ENCODE results near the gene STAT1.

The STAT1 gene

DNA sequence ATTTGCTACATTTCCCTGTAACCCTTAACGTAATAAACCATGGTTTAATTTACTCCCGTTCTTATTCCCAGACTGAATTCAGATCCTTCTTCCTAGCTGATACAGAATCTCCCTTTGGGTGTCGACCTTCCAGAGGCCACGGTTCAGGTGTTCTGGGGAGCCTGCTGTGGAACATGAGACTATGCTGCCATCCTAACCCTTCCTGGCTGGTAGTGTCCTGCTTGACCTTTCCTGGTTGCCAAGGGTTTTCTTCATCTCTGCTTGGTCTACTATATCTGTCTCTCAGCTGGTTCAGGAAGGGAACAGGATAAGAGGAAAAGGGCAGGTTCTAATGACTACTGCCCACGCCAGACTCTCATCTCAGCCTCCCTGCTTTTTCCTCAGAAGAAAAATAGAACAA, 36.5 kb downstream of the STAT1 start:
- no peak overlapping the region for H3K27ac ChIP-seq (ENCODE audit: low read depth, low read length)
- H3K4me1 ChIP-seq (ENCODE audit: insufficient read depth, low read length), result no peaks in the 10 kb centered on the region
- H3K36me3 ChIP-seq (ENCODE audit: insufficient read depth, low read length), result peaks cover 94% of the 10 kb centered on the region

DNA sequence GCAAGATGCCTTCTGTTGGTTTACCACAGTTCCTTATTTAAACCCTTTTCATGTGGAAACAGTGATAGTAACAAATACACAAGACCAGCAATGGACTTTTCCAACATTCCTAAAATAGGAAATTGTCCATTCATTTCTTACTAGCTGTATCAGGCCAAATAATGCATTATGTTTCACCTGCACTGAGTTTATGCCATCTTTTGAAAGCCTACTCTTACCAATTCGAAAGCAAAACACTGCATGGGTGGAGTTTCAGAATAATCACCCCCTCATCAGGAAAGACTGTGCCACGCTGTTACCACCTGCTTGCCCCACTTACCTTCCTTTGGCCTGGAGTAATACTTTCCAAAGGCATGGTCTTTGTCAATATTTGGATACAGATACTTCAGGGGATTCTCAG, 37.5 kb downstream of the STAT1 start:
- Histone ChIP-seq H3K9ac (ENCODE audit: low read length) (no peak overlapping the region), H3K9me3 (ENCODE audit: low read length) (no peaks in the 10 kb centered on the region), H3K4me3 (ENCODE audit: low read depth in 1 of 2, low read length in 2 of 2) (no peak overlapping the region), H3K27ac (ENCODE audit: low read depth, low read length) (no peak overlapping the region), H3K27me3 (ENCODE audit: control insufficient read depth in 1 of 2, insufficient read depth in 2 of 2, low read length in 2 of 2) (no peaks in the 10 kb centered on the region), H3K36me3 (ENCODE audit: insufficient read depth, low read length) (peaks cover 94% of the 10 kb centered on the region), H3K4me1 (ENCODE audit: insufficient read depth, low read length) (no peaks in the 10 kb centered on the region)

More for the DNA sequence above, 36.5 kb downstream of the STAT1 start:
- no peaks in the 10 kb centered on the region for H3K27me3 ChIP-seq (ENCODE audit: control insufficient read depth in 1 of 2, insufficient read depth in 2 of 2, low read length in 2 of 2)
- H3K4me3 ChIP-seq (ENCODE audit: low read depth in 1 of 2, low read length in 2 of 2), result no peak overlapping the region
- no peaks in the 10 kb centered on the region for H3K9me3 ChIP-seq (ENCODE audit: low read length)
- no peak overlapping the region for H3K9ac ChIP-seq (ENCODE audit: low read length)

DNA sequence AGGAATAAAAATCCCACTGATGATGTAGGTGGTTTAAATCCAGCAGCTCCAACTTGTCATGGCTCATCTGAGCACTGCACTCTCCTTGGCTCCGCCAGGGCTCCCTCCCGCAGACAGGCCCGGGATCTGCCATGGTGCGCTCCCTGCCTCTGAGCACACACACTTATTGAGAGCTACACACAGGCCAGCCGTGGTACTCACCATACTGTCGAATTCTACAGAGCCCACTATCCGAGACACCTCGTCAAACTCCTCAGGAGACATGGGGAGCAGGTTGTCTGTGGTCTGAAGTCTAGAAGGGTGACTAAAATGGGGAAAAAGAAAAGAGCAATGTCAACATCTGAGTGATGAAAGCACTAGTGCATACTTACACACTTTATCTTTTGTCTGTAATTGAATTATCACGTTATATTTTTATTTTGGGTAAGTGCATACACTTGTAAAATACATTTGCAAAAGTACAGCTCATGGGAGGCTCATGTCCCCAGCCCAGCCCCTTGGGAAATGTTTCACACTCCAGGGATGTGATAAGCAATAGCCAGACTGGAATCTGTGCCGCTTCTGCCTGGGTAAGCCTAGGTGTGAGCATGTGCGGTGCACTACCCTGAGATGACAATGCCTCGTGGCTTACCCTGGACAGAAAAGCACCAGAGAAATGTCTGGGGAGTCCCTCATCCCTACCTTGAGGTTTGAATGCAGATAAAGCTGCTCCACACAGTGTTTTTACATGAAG, 39.2 kb downstream of the STAT1 start:
- Histone ChIP-seq H3K4me1 (ENCODE audit: insufficient read depth, low read length) (no peaks in the 10 kb centered on the region), H3K27ac (ENCODE audit: low read depth, low read length) (no peak overlapping the region), H3K9ac (ENCODE audit: low read length) (no peak overlapping the region), H3K27me3 (ENCODE audit: control insufficient read depth in 1 of 2, insufficient read depth in 2 of 2, low read length in 2 of 2) (no peaks in the 10 kb centered on the region), H3K9me3 (ENCODE audit: low read length) (no peaks in the 10 kb centered on the region), H3K4me3 (ENCODE audit: low read depth in 1 of 2, low read length in 2 of 2) (no peak overlapping the region), H3K36me3 (ENCODE audit: insufficient read depth, low read length) (peaks cover 93% of the 10 kb centered on the region)

DNA sequence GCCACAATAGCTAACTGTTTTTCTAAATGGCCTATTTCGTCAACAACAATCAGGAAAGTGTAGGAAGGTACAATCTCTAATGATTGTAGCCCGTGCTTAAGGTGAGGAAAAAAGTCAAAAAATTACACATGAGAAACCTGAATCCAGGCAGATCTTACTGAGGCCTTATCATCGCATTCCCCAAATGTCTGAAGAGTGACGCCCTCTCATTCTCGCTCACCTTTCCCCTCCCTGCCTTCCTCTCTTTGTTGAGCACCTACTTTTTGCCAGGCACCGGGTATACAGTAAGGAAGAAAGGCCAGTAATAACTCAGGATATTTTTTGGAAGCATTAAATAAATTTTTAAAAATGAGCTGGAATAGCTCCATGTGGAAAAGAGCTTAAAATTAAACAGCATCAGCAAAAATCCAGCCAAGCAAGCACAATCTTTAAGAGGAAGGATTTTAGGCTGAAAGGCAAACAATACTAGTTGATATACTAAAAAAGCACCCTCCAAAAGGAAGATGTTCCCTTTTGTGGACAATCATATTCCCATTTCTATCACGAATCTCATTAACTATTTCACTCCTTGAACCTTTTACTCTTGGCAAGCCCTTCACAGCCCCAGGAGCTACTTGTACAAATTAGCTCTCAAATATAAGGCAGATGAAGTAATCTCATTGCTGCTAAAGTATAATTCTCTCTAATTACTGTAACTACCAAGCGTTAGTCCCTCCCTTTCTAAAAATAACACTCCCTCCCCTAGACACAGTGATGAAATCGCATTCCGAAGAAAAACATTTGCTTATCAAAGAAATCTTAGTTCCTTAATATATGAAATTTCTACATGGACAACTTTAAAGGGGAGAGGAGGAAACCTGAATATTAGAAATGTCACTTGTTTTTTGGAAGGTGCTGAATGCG, 40.0 kb downstream of the STAT1 start:
- H3K4me3 ChIP-seq (ENCODE audit: low read depth in 1 of 2, low read length in 2 of 2), result no peak overlapping the region
- H3K27ac ChIP-seq (ENCODE audit: low read depth, low read length), result no peak overlapping the region
- no peaks in the 10 kb centered on the region for H3K27me3 ChIP-seq (ENCODE audit: control insufficient read depth in 1 of 2, insufficient read depth in 2 of 2, low read length in 2 of 2)
- H3K9me3 ChIP-seq (ENCODE audit: low read length), result no peaks in the 10 kb centered on the region
- H3K4me1 ChIP-seq (ENCODE audit: insufficient read depth, low read length), result no peaks in the 10 kb centered on the region
- peaks cover 87% of the 10 kb centered on the region for H3K36me3 ChIP-seq (ENCODE audit: insufficient read depth, low read length)
- H3K9ac ChIP-seq (ENCODE audit: low read length), result no peak overlapping the region

DNA sequence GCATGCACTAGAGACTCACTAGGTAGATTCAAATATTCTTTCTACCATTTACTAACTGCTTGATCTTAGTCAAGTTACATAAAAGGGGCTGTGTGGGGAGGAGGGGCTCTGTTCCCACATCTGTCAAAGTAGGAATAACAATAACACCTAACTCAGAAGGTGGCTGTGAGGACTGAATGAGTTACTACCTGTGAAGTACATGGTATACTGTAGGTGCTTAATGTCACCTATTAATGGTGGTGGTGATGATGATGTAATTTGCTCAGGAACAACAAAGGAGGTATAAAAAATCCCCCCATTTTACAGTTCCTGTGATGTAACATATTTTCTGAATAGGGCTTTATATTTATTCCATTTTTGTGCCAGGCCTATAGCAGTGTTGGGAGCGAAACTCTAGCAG, 40.7 kb downstream of the STAT1 start:
- Histone ChIP-seq H3K4me3 (ENCODE audit: low read depth in 1 of 2, low read length in 2 of 2) (no peak overlapping the region), H3K36me3 (ENCODE audit: insufficient read depth, low read length) (peaks cover 80% of the 10 kb centered on the region), H3K9me3 (ENCODE audit: low read length) (no peaks in the 10 kb centered on the region), H3K4me1 (ENCODE audit: insufficient read depth, low read length) (no peaks in the 10 kb centered on the region), H3K27me3 (ENCODE audit: control insufficient read depth in 1 of 2, insufficient read depth in 2 of 2, low read length in 2 of 2) (no peaks in the 10 kb centered on the region), H3K27ac (ENCODE audit: low read depth, low read length) (no peak overlapping the region), H3K9ac (ENCODE audit: low read length) (no peak overlapping the region)

DNA sequence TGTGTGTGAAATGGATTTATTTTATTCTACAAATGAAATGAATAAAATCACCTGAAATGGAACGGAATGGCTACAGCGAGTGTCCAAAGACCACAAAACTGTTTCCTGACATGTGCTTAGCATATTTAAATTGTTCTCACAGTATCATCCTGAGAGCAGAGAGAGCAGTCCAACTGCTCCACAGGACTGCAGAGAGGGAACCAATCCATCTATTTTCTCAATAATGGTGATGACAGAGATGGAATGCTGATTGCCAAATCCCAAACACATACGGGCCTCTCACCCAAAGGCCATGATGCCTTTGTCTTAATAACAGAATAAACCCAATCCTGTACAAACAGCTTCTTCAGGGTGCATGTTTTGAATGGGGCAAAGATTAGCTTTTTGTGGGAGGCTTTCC, 41.1 kb downstream of the STAT1 start:
- Histone ChIP-seq H3K4me3 (ENCODE audit: low read depth in 1 of 2, low read length in 2 of 2) (no peak overlapping the region), H3K9me3 (ENCODE audit: low read length) (no peaks in the 10 kb centered on the region), H3K27ac (ENCODE audit: low read depth, low read length) (no peak overlapping the region), H3K4me1 (ENCODE audit: insufficient read depth, low read length) (no peaks in the 10 kb centered on the region), H3K9ac (ENCODE audit: low read length) (no peak overlapping the region), H3K27me3 (ENCODE audit: control insufficient read depth in 1 of 2, insufficient read depth in 2 of 2, low read length in 2 of 2) (no peaks in the 10 kb centered on the region), H3K36me3 (ENCODE audit: insufficient read depth, low read length) (peaks cover 76% of the 10 kb centered on the region)

DNA sequence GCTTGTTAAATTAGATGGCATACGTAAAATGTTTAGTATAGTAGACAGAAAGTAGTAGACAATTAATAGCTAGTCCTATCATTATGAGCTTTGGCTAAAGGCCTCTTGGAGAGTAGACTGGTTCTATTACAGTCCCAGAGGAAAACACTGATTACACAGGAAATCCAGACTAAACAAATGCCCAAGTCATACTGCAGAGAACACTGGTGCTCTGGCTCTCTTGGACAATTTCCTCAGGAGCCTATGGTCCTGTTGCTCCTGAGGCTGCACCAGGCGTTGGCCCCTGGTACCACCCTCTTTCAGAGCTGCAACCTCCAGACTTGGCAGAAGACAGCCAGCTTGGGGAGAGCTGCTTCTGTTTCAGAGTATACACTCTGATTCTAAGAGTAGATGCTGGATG, 41.8 kb downstream of the STAT1 start:
- H3K4me1 ChIP-seq (ENCODE audit: insufficient read depth, low read length), result no peaks in the 10 kb centered on the region
- no peak overlapping the region for H3K4me3 ChIP-seq (ENCODE audit: low read depth in 1 of 2, low read length in 2 of 2)
- H3K36me3 ChIP-seq (ENCODE audit: insufficient read depth, low read length), result peaks cover 72% of the 10 kb centered on the region
- no peak overlapping the region for H3K27ac ChIP-seq (ENCODE audit: low read depth, low read length)
- H3K27me3 ChIP-seq (ENCODE audit: control insufficient read depth in 1 of 2, insufficient read depth in 2 of 2, low read length in 2 of 2), result no peaks in the 10 kb centered on the region
- no peaks in the 10 kb centered on the region for H3K9me3 ChIP-seq (ENCODE audit: low read length)
- H3K9ac ChIP-seq (ENCODE audit: low read length), result no peak overlapping the region

DNA sequence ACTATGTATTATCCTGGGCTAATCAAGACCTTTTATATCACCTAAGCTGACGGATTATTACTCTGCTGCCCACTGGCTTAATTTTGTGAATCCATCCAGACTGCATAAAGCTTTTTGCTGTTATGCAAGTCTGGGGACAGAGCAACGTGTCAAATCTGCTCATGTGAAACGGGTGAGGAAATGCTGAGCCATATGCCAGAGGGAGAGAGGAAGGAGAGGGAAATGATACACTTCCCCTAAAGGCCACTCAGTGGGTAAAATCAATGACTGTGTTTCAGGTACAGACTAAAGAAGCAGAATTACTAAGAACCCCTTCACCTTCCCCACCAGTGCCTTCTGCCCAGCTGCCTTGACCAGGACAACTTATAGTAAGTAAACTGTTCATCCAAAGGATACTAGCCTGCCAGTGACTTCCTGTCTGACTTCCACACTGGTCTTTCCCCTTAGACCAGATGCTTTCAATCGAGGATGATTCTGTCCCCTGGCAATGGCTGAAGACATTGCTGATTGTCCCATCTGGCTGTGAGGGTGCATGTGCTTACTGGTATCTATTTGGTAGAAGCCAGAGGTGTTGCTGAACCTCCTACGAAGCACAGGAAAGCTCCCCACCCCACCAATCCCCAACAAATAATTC, 43.0 kb downstream of the STAT1 start:
- peaks cover 61% of the 10 kb centered on the region for H3K36me3 ChIP-seq (ENCODE audit: insufficient read depth, low read length)
- no peak overlapping the region for H3K4me3 ChIP-seq (ENCODE audit: low read depth in 1 of 2, low read length in 2 of 2)
- H3K9ac ChIP-seq (ENCODE audit: low read length), result no peak overlapping the region
- no peaks in the 10 kb centered on the region for H3K27me3 ChIP-seq (ENCODE audit: control insufficient read depth in 1 of 2, insufficient read depth in 2 of 2, low read length in 2 of 2)
- H3K9me3 ChIP-seq (ENCODE audit: low read length), result no peaks in the 10 kb centered on the region
- no peak overlapping the region for H3K27ac ChIP-seq (ENCODE audit: low read depth, low read length)
- no peaks in the 10 kb centered on the region for H3K4me1 ChIP-seq (ENCODE audit: insufficient read depth, low read length)

DNA sequence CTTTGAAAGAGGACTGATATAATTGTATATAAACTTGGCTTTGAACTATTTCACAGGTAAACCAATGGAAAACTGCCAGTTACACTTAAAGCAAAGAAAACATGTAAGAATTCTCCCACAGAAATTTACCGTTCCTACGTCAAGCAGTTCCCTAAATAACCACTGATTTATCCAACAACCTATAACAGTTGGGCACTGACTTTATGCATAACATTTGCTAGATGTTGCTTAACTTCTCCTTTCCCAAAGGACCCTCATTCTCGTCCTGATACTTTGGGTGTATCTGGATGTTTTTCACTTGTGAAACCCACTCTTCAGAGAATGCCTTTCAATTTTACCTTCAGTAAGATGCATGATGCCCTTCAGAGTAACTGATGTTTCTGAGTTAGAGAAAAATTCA, 43.8 kb downstream of the STAT1 start:
- no peaks in the 10 kb centered on the region for H3K9me3 ChIP-seq (ENCODE audit: low read length)
- H3K36me3 ChIP-seq (ENCODE audit: insufficient read depth, low read length), result peaks cover 59% of the 10 kb centered on the region
- H3K9ac ChIP-seq (ENCODE audit: low read length), result no peak overlapping the region
- no peaks in the 10 kb centered on the region for H3K27me3 ChIP-seq (ENCODE audit: control insufficient read depth in 1 of 2, insufficient read depth in 2 of 2, low read length in 2 of 2)
- H3K27ac ChIP-seq (ENCODE audit: low read depth, low read length), result no peak overlapping the region
- no peaks in the 10 kb centered on the region for H3K4me1 ChIP-seq (ENCODE audit: insufficient read depth, low read length)
- no peak overlapping the region for H3K4me3 ChIP-seq (ENCODE audit: low read depth in 1 of 2, low read length in 2 of 2)

DNA sequence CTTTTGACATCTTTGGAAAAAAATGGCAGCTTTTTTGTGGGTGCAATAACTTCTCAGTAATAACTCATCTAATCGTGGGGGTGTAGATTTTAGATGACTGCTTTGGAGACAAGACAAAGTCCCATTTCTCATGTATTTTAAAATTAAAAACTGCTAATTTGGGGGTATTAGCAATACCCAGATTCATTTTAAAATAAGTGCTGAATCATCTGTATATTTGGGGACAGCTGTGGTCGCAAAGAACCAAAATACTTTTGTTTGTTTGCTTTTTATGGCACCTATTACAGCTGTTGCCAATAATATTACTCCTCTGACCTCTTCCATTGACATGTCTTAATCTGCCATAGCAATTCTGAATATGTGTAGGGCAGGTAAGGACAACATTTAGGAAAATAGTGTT, 45.4 kb downstream of the STAT1 start:
- Histone ChIP-seq H3K4me1 (ENCODE audit: insufficient read depth, low read length) (no peaks in the 10 kb centered on the region), H3K4me3 (ENCODE audit: low read depth in 1 of 2, low read length in 2 of 2) (no peak overlapping the region), H3K9ac (ENCODE audit: low read length) (no peak overlapping the region), H3K27ac (ENCODE audit: low read depth, low read length) (no peak overlapping the region), H3K27me3 (ENCODE audit: control insufficient read depth in 1 of 2, insufficient read depth in 2 of 2, low read length in 2 of 2) (no peaks in the 10 kb centered on the region), H3K36me3 (ENCODE audit: insufficient read depth, low read length) (peaks cover 43% of the 10 kb centered on the region), H3K9me3 (ENCODE audit: low read length) (no peaks in the 10 kb centered on the region)

DNA sequence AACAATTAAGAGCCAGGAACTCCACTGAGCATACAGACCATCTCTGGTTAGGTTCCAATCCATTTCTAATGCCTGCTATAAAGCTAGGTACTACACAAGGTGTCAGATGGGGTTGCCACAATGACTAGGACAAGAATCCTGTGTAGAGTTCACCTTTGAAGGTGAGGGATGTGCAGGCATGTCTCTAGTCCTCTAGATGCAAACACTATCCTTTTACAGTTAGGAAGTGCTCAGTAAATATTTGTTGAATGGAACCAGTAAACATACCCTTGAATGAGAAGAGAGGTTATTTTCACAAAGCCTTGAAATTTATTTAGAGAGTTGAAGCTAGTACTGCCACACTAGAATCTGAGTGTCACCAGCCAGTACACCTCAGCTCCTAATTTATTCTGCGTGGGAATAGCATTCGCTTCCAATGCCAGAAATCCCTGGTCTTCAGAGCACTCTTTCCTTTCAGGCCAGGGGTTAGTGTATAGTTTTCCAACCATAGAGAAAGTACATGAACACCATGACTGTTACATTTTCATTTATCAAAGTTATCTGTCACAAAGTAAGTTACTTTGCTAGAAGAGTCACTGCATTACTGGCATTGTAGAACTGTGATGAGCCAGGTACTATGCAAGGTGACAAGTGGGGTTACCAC, 48.3 kb downstream of the STAT1 start:
- Histone ChIP-seq H3K9me3 (ENCODE audit: low read length) (no peaks in the 10 kb centered on the region), H3K27me3 (ENCODE audit: control insufficient read depth in 1 of 2, insufficient read depth in 2 of 2, low read length in 2 of 2) (no peaks in the 10 kb centered on the region), H3K4me3 (ENCODE audit: low read depth in 1 of 2, low read length in 2 of 2) (no peak overlapping the region), H3K9ac (ENCODE audit: low read length) (no peak overlapping the region), H3K27ac (ENCODE audit: low read depth, low read length) (no peak overlapping the region), H3K36me3 (ENCODE audit: insufficient read depth, low read length) (peaks cover 25% of the 10 kb centered on the region), H3K4me1 (ENCODE audit: insufficient read depth, low read length) (no peaks in the 10 kb centered on the region)
